Subcutaneous adipose tissue (tissue), 4 donors: Measurements from ENCODE around the gene SPEG. TPM values are rescaled to one million over a fixed set of nuclear protein-coding genes. Genes with fewer than 3 reads are reported as not detected.

Experiments
- CTCF ChIP-seq: fragments of 450-650 bp; IDR thresholded peaks from one replicate; pipeline ENCODE4 v1.5.1; 2016; ENCODE audit warnings: low read depth, mild to moderate bottlenecking, control low read depth, antibody characterized with exemption, moderate library complexity
- total RNA-seq, 4 donors: library from RNA; depleted of rRNA; stranded (reverse); fragments of >200 nt; gene quantifications; one replicate each; pipeline ENCODE4 v1.1.0, GENCODE V29; 2016

The SPEG gene
- total RNA-seq, 4 donors from 2014 or later, result 0.49 to 5.9 (median 2.9) TPM

- TF ChIP-seq CTCF, result no peak
These were observed 12.8 kb downstream of the SPEG start for GRCh38 chr2:219447242-219448098.

DNA sequence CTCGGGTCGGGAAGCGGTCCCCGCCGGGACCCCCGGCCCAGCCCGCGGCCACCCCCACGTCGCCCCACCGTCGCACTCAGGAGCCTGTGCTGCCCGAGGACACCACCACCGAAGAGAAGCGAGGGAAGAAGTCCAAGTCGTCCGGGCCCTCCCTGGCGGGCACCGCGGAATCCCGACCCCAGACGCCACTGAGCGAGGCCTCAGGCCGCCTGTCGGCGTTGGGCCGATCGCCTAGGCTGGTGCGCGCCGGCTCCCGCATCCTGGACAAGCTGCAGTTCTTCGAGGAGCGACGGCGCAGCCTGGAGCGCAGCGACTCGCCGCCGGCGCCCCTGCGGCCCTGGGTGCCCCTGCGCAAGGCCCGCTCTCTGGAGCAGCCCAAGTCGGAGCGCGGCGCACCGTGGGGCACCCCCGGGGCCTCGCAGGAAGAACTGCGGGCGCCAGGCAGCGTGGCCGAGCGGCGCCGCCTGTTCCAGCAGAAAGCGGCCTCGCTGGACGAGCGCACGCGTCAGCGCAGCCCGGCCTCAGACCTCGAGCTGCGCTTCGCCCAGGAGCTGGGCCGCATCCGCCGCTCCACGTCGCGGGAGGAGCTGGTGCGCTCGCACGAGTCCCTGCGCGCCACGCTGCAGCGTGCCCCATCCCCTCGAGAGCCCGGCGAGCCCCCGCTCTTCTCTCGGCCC lies 13.6 kb downstream of the SPEG start:
- no peak for TF ChIP-seq CTCF

- no peak for TF ChIP-seq CTCF
These were observed 14.2 kb downstream of the SPEG start for GRCh38 chr2:219448776-219449341.

DNA sequence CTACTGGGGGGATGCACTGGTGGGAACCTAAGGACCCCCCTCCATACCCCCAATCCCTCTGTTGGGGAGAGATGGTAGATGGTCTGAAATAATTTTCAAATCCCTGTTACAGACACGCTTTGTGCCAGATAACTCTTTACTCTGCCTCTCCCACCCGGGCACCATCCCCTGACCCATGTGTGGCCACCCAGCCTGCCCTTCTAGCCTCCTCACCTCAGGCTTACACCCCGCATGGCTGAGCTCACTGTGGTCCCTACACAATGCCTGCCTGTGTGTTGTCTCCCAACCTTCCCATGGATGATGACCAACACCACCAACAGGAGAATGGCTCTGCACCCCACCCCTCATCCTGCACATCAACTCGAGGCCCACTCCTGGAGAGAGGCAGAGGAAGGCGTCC lies 15.0 kb downstream of the SPEG start:
- TF ChIP-seq CTCF, result no peak

DNA sequence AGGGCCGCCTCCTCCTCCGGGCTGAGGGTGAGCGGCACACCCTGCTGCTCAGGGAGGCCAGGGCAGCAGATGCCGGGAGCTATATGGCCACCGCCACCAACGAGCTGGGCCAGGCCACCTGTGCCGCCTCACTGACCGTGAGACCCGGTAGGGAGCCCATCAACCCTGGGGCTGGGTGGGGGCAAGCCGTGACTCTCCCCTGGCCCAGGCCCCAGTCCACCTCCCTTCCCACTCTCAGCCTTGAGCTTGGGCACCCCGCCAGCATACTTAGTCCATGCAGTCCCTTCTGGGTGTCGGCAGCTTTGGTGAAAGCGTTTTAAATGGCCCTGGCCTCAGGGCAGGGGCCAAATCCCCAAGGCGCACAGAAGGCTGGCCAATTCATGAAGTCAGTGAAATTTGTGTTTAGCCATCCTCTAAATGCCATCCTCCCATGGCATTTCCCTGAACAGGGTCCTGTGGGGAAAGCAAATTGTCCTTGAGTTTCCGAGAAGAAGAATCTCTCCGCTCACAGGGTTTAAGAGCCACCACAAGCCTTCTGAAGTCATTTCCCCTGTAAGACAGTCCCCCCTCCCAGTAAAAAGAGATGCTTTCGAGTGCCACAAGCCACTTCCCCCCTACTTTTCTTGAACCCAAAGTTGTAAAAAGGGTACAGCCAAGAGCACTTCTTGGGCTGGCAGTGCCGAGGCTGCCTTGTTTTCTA lies 17.2 kb downstream of the SPEG start:
- no peak for TF ChIP-seq CTCF

DNA sequence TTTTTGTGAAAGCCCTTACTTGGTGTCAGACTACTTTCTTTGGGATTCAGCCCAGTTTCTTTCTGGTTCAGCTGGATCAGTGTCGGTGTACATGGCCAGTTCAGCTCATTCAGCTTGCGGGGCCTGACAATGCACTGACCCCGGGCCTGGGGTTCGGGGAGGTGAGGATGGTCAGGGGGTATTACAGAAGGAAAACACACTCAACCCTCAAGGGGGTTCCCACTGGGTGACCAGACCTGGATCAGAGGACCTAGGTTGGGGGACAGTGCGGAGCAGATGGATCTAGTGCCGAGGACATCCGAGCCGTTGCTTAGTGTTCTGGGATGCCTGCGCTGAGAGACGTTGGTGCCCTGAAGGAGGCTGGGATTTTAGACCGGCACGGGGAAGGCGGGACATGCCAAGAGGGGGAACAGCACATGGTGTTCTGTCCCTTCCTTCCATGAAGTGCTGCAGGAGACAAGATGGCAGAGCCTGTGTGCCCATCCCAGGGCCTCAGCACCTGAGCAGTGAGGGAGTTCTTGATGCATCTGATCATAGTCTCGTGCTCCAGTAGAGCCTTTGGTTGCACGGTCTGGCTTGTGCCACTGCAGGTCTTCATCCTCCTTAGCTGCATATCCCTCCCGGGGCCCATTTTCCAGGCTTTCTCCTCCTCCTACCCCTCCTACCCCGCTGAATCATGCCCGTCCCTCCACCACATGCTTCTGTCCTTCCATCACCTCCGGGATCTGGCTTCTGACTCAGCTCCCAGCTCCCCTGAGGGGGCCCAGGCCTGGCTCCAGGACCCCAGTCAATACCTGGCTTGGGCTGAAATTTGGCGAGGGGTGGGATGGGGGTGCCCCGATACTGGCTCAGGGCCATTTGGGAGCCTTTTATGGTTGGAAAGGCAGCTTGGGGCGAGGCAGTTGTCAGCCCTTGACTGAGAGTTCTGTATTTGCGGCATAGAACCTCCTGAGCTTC lies 18.0 kb downstream of the SPEG start:
- TF ChIP-seq CTCF, result no peak
